AG04449 (cell line): ENCODE data around the gene OTUD1.

ENCODE experiments used
- CTCF ChIA-PET: fragments of 350-600 bp; formaldehyde crosslinking; extraction: SDS; loops from one replicate; lab custom pipeline; 2021; ENCODE audit warnings: antibody characterized with exemption; lab: Yijun Ruan, JAX
- POLR2A ChIA-PET: fragments of 400-600, 350-600 bp; formaldehyde crosslinking; extraction: SDS; loops from one replicate; lab custom pipeline; 2020; ENCODE audit warnings: antibody characterized with exemption, inconsistent platforms; lab: Yijun Ruan, JAX
- DNase-seq: peaks from one replicate; pipeline ENCODE4 v3.0.0-alpha.2; 2010; ENCODE audit warnings: low read depth, low spot score
- H3K4me3 ChIP-seq: 2 replicates; pipeline ENCODE4 v1.5.1; 2011; ENCODE audit warnings: low read depth, mild to moderate bottlenecking, control low read depth, low read length
- TF ChIP-seq, protein P1 (sequence below): IDR thresholded peaks from one replicate; pipeline ENCODE4 v1.5.1; 2011; ENCODE audit warnings: mild to moderate bottlenecking, moderate library complexity, low read length, control low read depth, inconsistent platforms; ENCODE audit not compliant: insufficient read depth; ENCODE audit errors: missing control alignments

Gene OTUD1

DNA sequence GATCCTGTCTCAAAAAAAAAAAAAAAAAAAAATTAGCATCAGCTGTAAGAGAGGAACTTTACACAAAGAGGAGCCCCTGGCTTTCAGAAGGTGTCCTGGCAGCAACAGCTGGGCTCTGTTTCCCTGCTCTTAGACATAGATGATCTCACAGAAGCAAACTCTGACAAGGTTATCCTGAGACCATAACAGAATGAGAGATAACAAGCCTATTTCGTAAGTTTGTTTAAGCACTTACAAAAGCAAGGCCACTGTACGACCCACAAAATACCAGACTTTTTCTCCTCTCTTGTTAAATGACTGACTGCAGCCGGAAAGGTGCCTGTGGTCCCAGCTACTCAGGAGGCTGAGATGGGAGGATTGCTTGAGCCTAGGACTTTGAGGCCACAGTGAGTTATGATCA is 33.3 kb upstream of the OTUD1 start:
- ChIA-PET CTCF (no interaction called here), POLR2A (no interaction called here)
- H3K4me3 ChIP-seq = no peak overlapping the region
- TF ChIP-seq, protein P1, sequence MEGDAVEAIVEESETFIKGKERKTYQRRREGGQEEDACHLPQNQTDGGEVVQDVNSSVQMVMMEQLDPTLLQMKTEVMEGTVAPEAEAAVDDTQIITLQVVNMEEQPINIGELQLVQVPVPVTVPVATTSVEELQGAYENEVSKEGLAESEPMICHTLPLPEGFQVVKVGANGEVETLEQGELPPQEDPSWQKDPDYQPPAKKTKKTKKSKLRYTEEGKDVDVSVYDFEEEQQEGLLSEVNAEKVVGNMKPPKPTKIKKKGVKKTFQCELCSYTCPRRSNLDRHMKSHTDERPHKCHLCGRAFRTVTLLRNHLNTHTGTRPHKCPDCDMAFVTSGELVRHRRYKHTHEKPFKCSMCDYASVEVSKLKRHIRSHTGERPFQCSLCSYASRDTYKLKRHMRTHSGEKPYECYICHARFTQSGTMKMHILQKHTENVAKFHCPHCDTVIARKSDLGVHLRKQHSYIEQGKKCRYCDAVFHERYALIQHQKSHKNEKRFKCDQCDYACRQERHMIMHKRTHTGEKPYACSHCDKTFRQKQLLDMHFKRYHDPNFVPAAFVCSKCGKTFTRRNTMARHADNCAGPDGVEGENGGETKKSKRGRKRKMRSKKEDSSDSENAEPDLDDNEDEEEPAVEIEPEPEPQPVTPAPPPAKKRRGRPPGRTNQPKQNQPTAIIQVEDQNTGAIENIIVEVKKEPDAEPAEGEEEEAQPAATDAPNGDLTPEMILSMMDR = no peak
- DNase-seq = peak; percentile 5

- ChIA-PET POLR2A (no interaction called here), CTCF (no interaction called here)
- TF ChIP-seq, protein P1 = no peak
- H3K4me3 ChIP-seq = no peak overlapping the region
- DNase-seq = no peak
Measured at GRCh38 chr10:23406409-23406808, 32.5 kb upstream of the OTUD1 start.

GRCh38 chr10:23408330-23408976 is 30.4 kb upstream of the OTUD1 start:
- POLR2A ChIA-PET = interaction anchor here (0.5 to 0.6 kb wide), 2 partner anchors 21 to 37 kb away, joined by 3 to 4 read pairs; no protein-coding TSS in a partner anchor
- CTCF ChIA-PET = no interaction called here

GRCh38 chr10:23412223-23412622 is 26.7 kb upstream of the OTUD1 start:
- no peak for DNase-seq
- ChIA-PET POLR2A (no interaction called here), CTCF (no interaction called here)
- no peak overlapping the region for H3K4me3 ChIP-seq
- TF ChIP-seq, protein P1 = no peak

More at GRCh38 chr10:23408330-23408976, 30.4 kb upstream of the OTUD1 start:
- no peak overlapping the region for H3K4me3 ChIP-seq
- TF ChIP-seq, protein P1 = no peak
- no peak for DNase-seq

GRCh38 chr10:23413629-23414089 is 25.2 kb upstream of the OTUD1 start:
- ChIA-PET CTCF (no interaction called here), POLR2A (no interaction called here)
- no peak for DNase-seq
- TF ChIP-seq, protein P1 = no peak
- H3K4me3 ChIP-seq = no peak overlapping the region

GRCh38 chr10:23414658-23415057 is 24.2 kb upstream of the OTUD1 start:
- TF ChIP-seq, protein P1 = no peak
- ChIA-PET POLR2A (no interaction called here), CTCF (no interaction called here)
- no peak for DNase-seq
- H3K4me3 ChIP-seq = no peak overlapping the region
